ENCODE data around the gene MEG3.

MEG3 gene

GRCh38 chr14:100849115-100849781, 23.3 kb downstream of the MEG3 start:
- no peak for DNase-seq (ENCODE audit: low spot score)

GRCh38 chr14:100850841-100851585, 25.1 kb downstream of the MEG3 start:
- peak; percentile 82 for DNase-seq (ENCODE audit: low spot score)

- DNase-seq (ENCODE audit: low spot score): no peak
These were observed 25.6 kb downstream of the MEG3 start for GRCh38 chr14:100851586-100851916.

GRCh38 chr14:100851946-100852620, 26.2 kb downstream of the MEG3 start:
- DNase-seq (ENCODE audit: low spot score): no peak

- no peak for DNase-seq (ENCODE audit: low spot score)
These were observed 28.5 kb downstream of the MEG3 start for GRCh38 chr14:100854435-100854834.

GRCh38 chr14:100855256-100855930, 29.5 kb downstream of the MEG3 start:
- DNase-seq (ENCODE audit: low spot score): no peak

- no peak for DNase-seq (ENCODE audit: low spot score)
These were observed 30.4 kb downstream of the MEG3 start for GRCh38 chr14:100856056-100856950.

- no peak for DNase-seq (ENCODE audit: low spot score)
These were observed 31.5 kb downstream of the MEG3 start for GRCh38 chr14:100857233-100857922.

- no peak for DNase-seq (ENCODE audit: low spot score)
These were observed 32.3 kb downstream of the MEG3 start for GRCh38 chr14:100857923-100858837.

GRCh38 chr14:100858838-100859220, 32.9 kb downstream of the MEG3 start:
- no peak for DNase-seq (ENCODE audit: low spot score)

GRCh38 chr14:100859781-100860180, 33.9 kb downstream of the MEG3 start:
- DNase-seq (ENCODE audit: low spot score): no peak

- DNase-seq (ENCODE audit: low spot score): no peak
These were observed 34.8 kb downstream of the MEG3 start for GRCh38 chr14:100860556-100861187.

GRCh38 chr14:100861188-100861936, 35.4 kb downstream of the MEG3 start:
- DNase-seq (ENCODE audit: low spot score): no peak

- DNase-seq (ENCODE audit: low spot score): no peak
These were observed 36.0 kb downstream of the MEG3 start for GRCh38 chr14:100861937-100862247.

GRCh38 chr14:100862277-100862676, 36.4 kb downstream of the MEG3 start:
- no peak for DNase-seq (ENCODE audit: low spot score)

- no peak for DNase-seq (ENCODE audit: low spot score)
These were observed 36.9 kb downstream of the MEG3 start for GRCh38 chr14:100862793-100863192.

- no peak for DNase-seq (ENCODE audit: low spot score)
These were observed 38.3 kb downstream of the MEG3 start for GRCh38 chr14:100864206-100864605.

- no peak for DNase-seq (ENCODE audit: low spot score)
These were observed 39.2 kb downstream of the MEG3 start for GRCh38 chr14:100864960-100865681.

Data from SW480 (cell line).